Gastroesophageal sphincter (tissue), 4 donors: ENCODE measurements around the gene RXFP4. TPM values are rescaled to one million over a fixed set of nuclear protein-coding genes. Genes with fewer than 3 reads are reported as not detected.

ENCODE experiments used
- ATAC-seq: fragments of 150-250 bp; one replicate; pipeline ENCODE4 v1.9.1; 2016; ENCODE audit warnings: mild to moderate bottlenecking, moderate library complexity
- H3K27ac ChIP-seq, 4 donors: fragments of 200-600 bp; sonication (generic) in 3 of 4; 1 replicate in 3 of 4; 2 replicates in 1 of 4; pipeline ENCODE4 v1.5.1; 2016 to 2019
- H3K27me3 ChIP-seq: fragments of 200-600 bp; sonication (generic); one replicate; pipeline ENCODE4 v1.5.1; 2019
- H3K36me3 ChIP-seq, 2 donors: fragments of 200-600 bp; sonication (generic); one replicate each; pipeline ENCODE4 v1.5.1; 2019; ENCODE audit warnings: control low read depth in 1 of 2
- H3K4me1 ChIP-seq, 3 donors: fragments of 200-600 bp; sonication (generic); 1 replicate in 2 of 3; 2 replicates in 1 of 3; pipeline ENCODE4 v1.5.1; 2016 to 2019; ENCODE audit warnings: control low read depth in 2 of 3
- H3K4me3 ChIP-seq, 2 donors: fragments of 200-600 bp; sonication (generic); one replicate each; pipeline ENCODE4 v1.5.1; 2019; ENCODE audit warnings: mild to moderate bottlenecking in 1 of 2, moderate library complexity in 1 of 2
- H3K9me3 ChIP-seq, 3 donors: fragments of 200-600 bp; sonication (generic); one replicate each; pipeline ENCODE4 v1.5.1; 2017 to 2019; ENCODE audit warnings: control low read depth in 2 of 3
- CTCF ChIP-seq, 4 experiments: fragments of 200-600 bp in 2 of 4; fragments of 450-650 bp in 2 of 4; sonication (generic) in 1 of 4; IDR thresholded peaks; one replicate each; pipeline ENCODE4 v1.5.1; 2017 to 2019; ENCODE audit warnings: antibody characterized with exemption in 4 of 4, mild to moderate bottlenecking in 2 of 4, moderate library complexity in 2 of 4
- EP300 ChIP-seq: sonication (generic); formaldehyde crosslinking; IDR thresholded peaks from one replicate; pipeline ENCODE4 v1.6.1; 2017; ENCODE audit warnings: antibody characterized with exemption, mild to moderate bottlenecking
- POLR2A ChIP-seq, 2 donors: fragments of 450-650 bp; IDR thresholded peaks; one replicate each; pipeline ENCODE4 v1.6.1; 2017; ENCODE audit warnings: antibody characterized with exemption in 2 of 2, mild to moderate bottlenecking in 2 of 2, moderate library complexity in 1 of 2
- POLR2AphosphoS5 ChIP-seq: sonication (generic); formaldehyde crosslinking; IDR thresholded peaks from one replicate; pipeline ENCODE4 v1.6.1; 2017; ENCODE audit warnings: antibody characterized with exemption
- WGBS, 2 donors: methylation state at CpG; one replicate each; pipeline ENCODE4 v1.1.5; 2018; ENCODE audit warnings: low coverage in 1 of 2; 5-methylcytosine and 5-hydroxymethylcytosine counted together
- total RNA-seq, 4 donors: library from RNA; depleted of rRNA; stranded (reverse); fragments of >200 nt; gene quantifications; one replicate each; pipeline ENCODE4 v1.1.0, GENCODE V29; 2016

RXFP4 gene
- total RNA-seq, 4 donors from 2014 or later: 0.27 TPM; not detected in 3

GRCh38 chr1:155946633-155947219, 5.3 kb downstream of the RXFP4 start:
- H3K27ac ChIP-seq: peak overlapping the region in 3 of 4 donors; percentile 25 to 55 (median 42)
- no peak for ATAC-seq
- H3K9me3 ChIP-seq: no peaks in the 10 kb centered on the region
- no peak overlapping the region for H3K4me3 ChIP-seq
- H3K36me3 ChIP-seq: peaks cover under 1 to 58% of the 10 kb centered on the region in 2 donors
- no peaks in the 10 kb centered on the region for H3K27me3 ChIP-seq
- WGBS, 2 donors: 65 to 73% methylated on average over 5 to 6 of the region's 8 CpGs
- H3K4me1 ChIP-seq: peaks cover 0 to 41% (median 17%) of the 10 kb centered on the region in 3 donors
- TF ChIP-seq POLR2AphosphoS5: no peak
- TF ChIP-seq CTCF (IDR thresholded peaks at IDR 0.05): no peak
- no peak for TF ChIP-seq POLR2A (IDR thresholded peaks at IDR 0.05)
- no peak for TF ChIP-seq EP300

GRCh38 chr1:155947292-155947691, 5.9 kb downstream of the RXFP4 start:
- H3K27me3 ChIP-seq: no peaks in the 10 kb centered on the region
- no peaks in the 10 kb centered on the region for H3K9me3 ChIP-seq
- peaks cover 0 to 35% (median 13%) of the 10 kb centered on the region in 3 donors for H3K4me1 ChIP-seq
- TF ChIP-seq EP300: no peak
- 45% methylated on average over 4 of the region's 4 CpGs; no CpG with 5 or more reads in 1 of the 2 donors for WGBS, 2 donors
- ATAC-seq: no peak
- no peak overlapping the region for H3K4me3 ChIP-seq
- peak overlapping the region in 1 of 4 donors; percentile 42 for H3K27ac ChIP-seq
- peaks cover 5 to 64% of the 10 kb centered on the region in 2 donors for H3K36me3 ChIP-seq

GRCh38 chr1:155947741-155948140, 6.3 kb downstream of the RXFP4 start:
- Histone ChIP-seq H3K27ac (no peak overlapping the region), H3K27me3 (no peaks in the 10 kb centered on the region), H3K4me3 (no peak overlapping the region), H3K4me1 (peaks cover 0 to 31% (median 13%) of the 10 kb centered on the region in 3 donors), H3K9me3 (no peaks in the 10 kb centered on the region), H3K36me3 (peaks cover 10 to 68% of the 10 kb centered on the region in 2 donors)
- no peak for ATAC-seq
- WGBS, 2 donors: 69% methylated on average over 6 of the region's 8 CpGs; no CpG with 5 or more reads in 1 of the 2 donors
- TF ChIP-seq EP300 (no peak), POLR2A (IDR thresholded peaks at IDR 0.05) (no peak), CTCF (IDR thresholded peaks at IDR 0.05) (no peak), POLR2AphosphoS5 (no peak)

- TF ChIP-seq POLR2AphosphoS5 (no peak), POLR2A (IDR thresholded peaks at IDR 0.05) (no peak), EP300 (no peak), CTCF (IDR thresholded peaks at IDR 0.05) (no peak)
- WGBS, 2 donors: 88 to 100% methylated on average over 1 to 7 of the region's 27 CpGs
- Histone ChIP-seq H3K27ac (no peak overlapping the region), H3K27me3 (no peaks in the 10 kb centered on the region), H3K36me3 (peaks cover 11 to 99% of the 10 kb centered on the region in 2 donors), H3K4me3 (no peak overlapping the region), H3K9me3 (no peaks in the 10 kb centered on the region), H3K4me1 (peaks cover 0 to 6% (median 2%) of the 10 kb centered on the region in 3 donors)
- ATAC-seq: no peak
Measured at GRCh38 chr1:155950829-155951228, 9.4 kb downstream of the RXFP4 start.

- no peak for TF ChIP-seq POLR2AphosphoS5
- TF ChIP-seq POLR2A (IDR thresholded peaks at IDR 0.05): no peak
- no peaks in the 10 kb centered on the region for H3K27me3 ChIP-seq
- no peaks in the 10 kb centered on the region for H3K4me1 ChIP-seq
- 61 to 83% methylated on average over 1 to 3 of the region's 6 CpGs for WGBS, 2 donors
- H3K36me3 ChIP-seq: peaks cover 11 to 100% of the 10 kb centered on the region in 2 donors
- H3K4me3 ChIP-seq: no peak overlapping the region
- ATAC-seq: no peak
- no peaks in the 10 kb centered on the region for H3K9me3 ChIP-seq
- H3K27ac ChIP-seq: peak overlapping the region in 2 of 4 donors; percentile 27 to 31
Measured at GRCh38 chr1:155951753-155952504, 10.5 kb downstream of the RXFP4 start.
